Measurements from ENCODE around the gene RDX.

DNA sequence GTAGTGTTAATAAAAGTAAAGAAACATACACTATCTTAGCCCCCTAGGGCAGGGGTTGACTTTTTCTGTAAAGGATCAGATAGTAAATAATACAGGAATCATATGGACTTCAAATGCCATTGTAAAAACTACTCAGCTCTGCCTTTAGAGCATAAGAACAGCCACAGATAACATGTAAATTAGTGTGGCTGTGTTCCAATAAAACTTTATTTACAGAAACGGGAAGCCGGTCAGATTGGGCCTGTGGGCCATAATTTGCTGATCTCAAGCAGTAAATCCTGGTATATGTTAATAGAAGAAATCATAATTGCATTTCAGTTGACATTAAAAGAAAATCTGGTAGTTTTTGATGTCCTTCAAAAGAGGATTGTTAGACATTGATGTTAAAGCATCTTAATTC, 126.7 kb downstream of the RDX start:
- TF ChIP-seq POLR2AphosphoS5 (IDR thresholded peaks at IDR 0.05; ENCODE audit: insufficient read depth in 1 of 2, low read depth in 1 of 2) (no peak), POLR2A (IDR thresholded peaks at IDR 0.05) (no peak)
- TF ChIP-seq, protein P1, sequence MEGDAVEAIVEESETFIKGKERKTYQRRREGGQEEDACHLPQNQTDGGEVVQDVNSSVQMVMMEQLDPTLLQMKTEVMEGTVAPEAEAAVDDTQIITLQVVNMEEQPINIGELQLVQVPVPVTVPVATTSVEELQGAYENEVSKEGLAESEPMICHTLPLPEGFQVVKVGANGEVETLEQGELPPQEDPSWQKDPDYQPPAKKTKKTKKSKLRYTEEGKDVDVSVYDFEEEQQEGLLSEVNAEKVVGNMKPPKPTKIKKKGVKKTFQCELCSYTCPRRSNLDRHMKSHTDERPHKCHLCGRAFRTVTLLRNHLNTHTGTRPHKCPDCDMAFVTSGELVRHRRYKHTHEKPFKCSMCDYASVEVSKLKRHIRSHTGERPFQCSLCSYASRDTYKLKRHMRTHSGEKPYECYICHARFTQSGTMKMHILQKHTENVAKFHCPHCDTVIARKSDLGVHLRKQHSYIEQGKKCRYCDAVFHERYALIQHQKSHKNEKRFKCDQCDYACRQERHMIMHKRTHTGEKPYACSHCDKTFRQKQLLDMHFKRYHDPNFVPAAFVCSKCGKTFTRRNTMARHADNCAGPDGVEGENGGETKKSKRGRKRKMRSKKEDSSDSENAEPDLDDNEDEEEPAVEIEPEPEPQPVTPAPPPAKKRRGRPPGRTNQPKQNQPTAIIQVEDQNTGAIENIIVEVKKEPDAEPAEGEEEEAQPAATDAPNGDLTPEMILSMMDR (IDR thresholded peaks at IDR 0.05) = no peak
